Activated CD8-positive, alpha-beta memory T cell treated with anti-CD3 and anti-CD28 coated beads for 48 hours (primary cell): Measurements from ENCODE around the gene C12orf75.
"Not testable (repeated sequence)": the region's sequence is repeated elsewhere in the genome, so short reads cannot be mapped to it uniquely, and the experiment has no call there.

ENCODE experiments used
- DNase-seq, 3 experiments: peaks; one replicate each; pipeline ENCODE4 v3.0.0-alpha.2; 2020; ENCODE audit warnings: low read depth in 2 of 3, low spot score in 2 of 3

C12orf75 gene

DNA sequence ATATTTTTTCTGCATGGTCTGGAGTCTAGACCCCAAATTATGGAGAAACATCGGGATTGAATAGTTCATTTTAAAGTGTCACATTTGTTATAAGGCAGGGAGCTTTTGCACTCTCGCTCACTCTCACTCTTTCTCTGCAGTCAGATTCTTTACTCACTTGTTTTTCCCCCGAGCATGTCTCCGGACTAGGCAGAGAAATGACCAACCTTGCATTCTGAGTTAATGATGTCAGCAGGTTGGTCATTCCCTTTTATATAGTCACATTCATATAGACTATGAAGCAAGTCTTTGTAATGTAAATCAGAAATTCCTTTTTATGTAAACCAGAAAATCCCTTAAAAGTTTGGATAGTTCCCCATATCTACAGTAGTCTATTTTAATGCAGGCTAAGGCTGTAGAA, 4.1 kb downstream of the C12orf75 start:
- no peak for DNase-seq

DNA sequence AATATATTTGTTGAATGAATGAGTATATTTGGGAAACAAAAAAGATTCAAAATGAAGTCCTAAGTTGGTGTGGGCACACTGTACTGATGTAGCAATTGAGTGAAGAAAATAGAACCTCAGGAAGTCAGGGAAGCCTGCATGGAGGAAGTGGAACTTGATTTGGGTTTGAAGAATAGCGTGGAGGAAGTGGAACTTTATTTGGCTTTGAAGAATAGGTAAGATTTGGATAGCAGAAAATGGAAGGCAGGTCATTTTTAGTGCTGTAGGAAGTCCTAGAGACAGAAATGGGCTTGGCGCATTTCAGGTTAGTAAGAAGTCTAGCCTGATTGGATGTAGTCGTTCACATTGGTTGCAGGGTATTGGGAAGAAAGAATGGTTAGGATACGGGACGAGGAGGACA, 5.4 kb downstream of the C12orf75 start:
- no peak for DNase-seq

DNA sequence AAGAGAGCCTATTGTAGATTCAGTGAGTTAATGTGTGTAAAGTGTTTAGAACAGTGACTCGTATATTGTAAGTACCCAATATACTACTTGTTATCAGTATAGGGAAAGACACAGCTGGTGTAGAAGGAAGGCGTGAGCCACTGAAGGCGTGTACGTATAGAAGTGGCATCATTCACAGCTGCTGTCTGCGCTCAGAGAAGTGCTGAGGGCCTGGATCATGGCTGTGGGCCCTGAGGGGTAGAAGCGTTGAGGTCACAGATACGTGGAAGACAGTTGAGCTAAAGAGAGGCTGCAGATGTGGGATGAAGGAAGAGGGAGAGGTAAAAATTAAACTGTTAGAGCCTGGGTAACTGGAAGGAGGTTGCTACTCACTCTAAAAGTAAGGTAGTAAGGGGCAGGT, 5.9 kb downstream of the C12orf75 start:
- DNase-seq: no peak

DNA sequence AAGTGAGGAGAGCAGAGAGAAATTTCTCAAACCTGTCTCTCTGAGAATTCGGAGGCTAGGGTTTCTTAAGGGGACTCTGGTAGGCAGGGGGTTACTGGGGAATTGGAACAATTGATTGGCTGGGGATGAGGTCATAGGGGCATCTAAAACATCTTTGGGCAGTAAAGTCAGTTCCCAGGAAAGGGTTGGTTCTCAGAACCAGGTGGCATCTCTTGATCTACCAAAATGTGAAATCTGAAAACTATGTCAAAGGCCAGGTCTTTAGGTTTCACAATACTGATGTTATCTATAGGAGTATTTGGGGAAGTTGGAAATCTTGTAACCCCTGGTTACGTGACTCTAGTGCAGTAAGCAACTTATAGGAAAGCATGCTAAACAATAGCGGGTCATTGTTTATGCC, 6.9 kb downstream of the C12orf75 start:
- DNase-seq: no peak

DNA sequence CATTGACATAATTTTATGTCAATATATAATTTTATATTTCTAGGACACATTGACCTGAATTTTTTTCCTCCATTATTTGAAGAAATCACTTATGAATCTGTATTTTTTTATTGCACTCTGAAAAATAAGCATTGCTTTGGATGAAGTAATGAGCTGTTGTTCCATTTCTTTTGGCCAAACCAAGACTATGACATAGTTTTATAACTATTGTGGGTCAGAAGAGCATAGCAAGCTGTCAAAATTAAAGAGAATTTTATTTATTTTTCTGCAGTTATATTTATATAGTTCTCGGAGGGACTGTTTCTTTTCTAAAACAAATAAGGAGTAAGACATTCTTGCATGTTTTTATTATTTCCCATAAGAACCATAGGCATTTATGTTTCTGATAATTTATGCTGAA, 8.5 kb downstream of the C12orf75 start:
- DNase-seq: no peak

DNA sequence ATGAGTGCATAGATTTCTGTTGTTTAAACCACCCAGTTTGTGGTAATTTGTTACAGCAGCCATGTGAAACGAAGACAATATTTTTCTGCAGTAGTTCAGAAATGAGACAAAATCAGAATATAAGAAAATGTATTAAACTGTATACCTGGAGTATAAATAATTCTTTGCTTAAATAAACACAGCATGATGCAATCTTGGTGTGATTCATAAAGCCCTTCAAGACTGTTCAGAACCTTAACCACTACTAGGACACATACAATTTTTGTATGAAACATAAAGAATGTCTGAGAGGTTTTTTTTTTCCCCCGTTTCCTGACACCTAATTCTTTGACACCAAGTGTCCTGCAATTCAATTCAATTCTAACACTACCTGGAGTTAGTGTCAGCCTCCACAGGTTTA, 10.5 kb downstream of the C12orf75 start:
- no peak for DNase-seq

DNA sequence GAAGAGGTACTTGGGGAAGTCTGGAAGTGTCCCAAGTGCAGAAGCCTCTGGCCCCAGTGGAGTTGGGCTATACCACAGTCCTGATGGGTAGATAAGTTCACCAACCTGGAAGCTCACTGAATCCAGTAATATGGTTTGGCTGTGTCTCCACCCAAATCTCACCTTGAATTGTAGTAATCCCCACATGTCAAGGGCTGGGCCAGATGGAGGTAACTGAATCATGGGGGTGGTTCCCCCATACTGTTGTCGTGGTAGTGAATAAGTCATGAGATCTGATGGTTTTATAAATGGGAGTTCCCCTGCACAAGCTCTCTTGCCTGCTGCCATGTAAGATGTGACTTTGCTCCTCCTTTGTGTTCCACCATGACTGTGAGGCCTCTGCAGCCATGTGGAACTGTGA, 11.1 kb downstream of the C12orf75 start:
- not testable (repeated sequence) for DNase-seq

DNA sequence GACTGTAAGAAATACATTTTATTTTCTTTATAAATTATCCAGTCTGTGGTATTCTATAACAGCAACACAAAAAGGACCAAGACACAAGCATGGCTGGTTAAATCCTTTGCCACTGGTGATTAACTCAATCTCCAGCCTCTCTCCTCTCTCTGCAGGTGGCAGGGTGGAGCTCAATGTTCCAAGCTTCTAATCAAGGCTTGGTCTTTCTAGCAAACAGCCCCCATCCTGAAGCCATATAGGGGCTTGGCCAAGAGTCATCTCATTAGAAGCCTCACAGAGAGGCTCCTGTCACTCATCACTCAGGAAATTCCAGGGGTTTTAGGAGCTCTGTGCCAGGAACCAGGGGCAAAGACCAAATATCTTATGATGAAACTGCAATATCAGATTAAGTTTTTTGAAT, 12.0 kb downstream of the C12orf75 start:
- no peak for DNase-seq

DNA sequence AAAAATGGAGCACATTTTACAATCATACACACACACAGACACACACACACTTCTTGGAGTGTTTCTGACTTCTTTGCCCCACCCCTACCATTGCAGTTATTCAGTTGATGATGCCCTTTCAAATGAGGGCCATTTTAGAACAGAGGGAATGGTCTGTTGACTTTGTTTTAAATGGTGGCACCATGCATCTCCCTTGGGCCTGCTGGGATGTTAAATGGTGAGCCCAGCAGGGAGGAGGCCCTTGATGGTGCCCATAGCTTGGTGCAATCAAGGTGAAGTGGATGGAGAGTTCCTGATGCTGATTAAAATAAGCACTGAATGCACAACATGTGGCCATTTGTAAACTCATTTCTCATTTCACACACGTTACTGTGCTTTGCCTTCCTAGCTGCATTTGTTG, 13.3 kb downstream of the C12orf75 start:
- no peak for DNase-seq

DNA sequence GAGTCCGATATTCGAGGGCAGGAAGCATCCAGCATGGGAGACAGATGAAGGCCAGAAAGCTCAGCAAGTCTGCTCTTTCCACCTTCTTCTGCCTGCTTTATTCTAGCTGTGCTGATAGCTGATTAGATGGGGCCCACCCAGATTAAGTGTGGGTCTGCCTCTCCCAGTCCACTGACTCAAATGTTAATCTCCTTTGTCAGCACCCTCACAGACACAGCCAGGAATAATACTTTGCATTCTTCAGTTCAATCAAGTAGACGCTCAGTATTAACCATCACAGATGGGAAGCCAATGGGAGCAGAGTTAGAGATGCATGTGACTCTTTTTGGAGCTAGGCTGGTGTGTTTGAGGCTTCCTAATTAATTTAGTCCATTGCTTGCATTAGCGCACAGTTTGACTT, 17.0 kb downstream of the C12orf75 start:
- no peak for DNase-seq

DNA sequence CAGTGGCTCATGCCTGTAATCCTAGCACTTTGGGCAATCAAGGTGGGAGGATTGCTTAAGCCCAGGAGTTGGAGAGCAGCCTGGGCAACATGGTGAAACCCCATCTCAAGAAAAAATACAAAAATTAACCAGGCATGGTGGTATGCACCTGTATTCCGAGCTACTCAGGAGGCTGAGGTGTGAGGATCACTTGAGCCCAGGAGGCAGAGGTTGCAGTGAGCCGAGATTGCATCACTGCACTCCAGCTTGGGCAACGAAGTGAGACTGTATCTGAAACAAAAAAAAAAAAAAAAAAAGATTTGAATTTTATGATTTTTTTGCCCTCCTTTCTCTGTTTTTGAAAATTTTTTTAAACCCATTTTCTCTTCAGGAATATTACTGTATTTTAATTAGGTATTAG, 17.7 kb downstream of the C12orf75 start:
- no peak for DNase-seq

DNA sequence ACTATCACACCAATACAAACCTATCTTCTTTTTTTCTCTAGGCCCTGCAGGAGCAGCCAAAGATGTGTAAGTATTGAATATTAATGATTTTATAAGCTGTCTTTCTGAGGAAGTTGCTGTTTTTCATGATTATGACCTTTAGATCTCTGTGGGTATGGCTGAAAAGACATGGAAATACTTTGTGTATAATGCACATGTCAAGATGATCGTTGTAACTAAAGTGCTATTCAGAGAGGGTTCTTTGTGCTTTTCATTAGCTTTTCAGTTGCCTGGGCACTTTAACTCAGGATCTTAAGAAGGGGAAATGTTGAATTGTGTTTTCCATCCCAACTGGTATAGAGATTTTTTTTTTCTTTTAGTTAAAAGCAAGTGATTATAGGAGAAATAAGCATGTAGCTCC, 18.1 kb downstream of the C12orf75 start:
- DNase-seq: no peak

DNA sequence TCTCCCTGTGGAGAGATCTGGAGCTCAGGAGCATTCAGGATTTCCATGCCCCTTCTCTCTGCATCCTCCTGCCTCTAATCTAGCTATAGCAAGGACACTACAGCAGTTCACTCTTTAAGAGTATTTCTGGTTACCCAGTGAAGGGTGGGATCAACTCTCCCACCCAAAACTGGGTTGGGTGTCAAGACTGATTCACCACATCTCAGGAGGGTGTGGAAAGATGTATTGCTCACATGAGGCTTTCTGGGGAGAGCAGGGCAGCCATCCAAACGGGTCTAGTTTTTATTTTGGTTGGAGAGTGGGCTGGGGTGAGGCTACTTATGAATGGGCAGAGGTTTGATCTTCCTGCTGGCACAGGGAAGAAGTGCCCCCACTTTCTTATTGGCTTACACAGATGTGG, 18.6 kb downstream of the C12orf75 start:
- DNase-seq: no peak

DNA sequence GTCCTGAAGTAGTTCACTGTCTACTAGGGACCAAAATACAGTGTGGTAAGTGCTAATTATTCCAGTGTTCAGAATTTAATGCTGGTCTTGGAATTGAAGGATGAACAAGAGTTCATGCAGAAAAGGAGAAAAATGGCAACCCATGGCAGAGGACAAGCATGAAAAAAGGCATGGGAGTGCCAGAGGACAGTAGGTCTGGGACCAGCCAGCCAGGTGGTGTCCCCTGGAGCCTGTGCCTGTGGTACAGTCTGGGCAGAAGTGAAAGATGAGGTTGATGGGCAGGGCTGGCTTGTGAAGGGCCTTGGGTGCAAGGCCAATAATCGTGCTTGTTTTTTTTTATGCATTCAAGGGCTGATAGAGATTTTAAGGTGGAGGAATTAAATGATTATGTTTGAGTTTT, 21.0 kb downstream of the C12orf75 start:
- DNase-seq: no peak

DNA sequence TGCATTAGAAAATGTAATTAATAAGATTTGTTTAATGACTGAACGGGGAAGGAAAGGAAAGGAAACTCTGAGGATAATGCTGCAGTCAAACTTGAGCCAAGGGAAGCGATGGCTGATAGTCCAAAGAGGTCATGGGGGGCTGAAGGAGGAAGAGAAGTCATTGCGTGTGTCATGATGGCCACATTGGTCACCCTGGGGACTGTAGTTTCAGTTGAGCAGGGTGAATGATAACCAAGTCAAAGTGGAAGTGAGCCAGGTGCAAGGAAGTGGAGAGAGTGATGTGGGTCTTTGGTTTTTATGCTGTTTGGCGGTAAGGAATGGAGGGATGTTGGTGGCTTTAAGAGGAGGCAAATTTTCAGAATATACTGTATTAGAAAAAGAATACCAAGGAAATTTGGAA, 21.6 kb downstream of the C12orf75 start:
- DNase-seq: no peak

DNA sequence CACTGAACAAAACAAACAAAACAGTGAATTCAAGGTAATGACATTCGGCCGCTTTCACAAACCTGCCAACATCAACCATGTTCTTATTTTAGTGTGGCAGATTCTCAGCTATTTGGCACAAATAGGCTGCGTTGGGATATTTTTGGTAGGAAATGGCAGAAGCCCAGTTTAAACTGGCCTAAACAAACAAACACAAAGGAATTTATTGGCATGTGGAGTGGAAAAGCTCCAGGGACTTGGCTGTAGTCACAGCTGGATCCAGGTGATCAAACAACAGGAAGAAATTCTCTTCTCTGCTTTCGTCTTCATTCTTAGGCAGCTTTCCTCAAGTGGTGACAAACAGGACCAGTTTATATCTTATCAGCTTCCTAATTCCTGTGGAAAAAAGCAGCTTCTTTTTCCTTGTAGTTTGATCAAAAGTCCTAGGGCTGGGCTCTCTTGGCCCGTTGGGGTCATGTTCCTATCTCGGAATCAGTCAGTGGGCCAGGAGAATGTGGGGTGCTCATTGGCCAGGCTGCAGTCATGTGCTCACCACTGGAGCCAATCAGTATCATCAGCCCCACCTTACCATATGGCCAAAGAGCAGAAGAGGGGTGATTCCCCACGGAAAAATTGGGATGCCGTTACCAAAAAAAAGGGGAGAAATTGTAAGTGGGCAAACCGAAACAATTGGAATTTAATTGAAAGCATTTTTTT, 22.6 kb downstream of the C12orf75 start:
- no peak for DNase-seq

DNA sequence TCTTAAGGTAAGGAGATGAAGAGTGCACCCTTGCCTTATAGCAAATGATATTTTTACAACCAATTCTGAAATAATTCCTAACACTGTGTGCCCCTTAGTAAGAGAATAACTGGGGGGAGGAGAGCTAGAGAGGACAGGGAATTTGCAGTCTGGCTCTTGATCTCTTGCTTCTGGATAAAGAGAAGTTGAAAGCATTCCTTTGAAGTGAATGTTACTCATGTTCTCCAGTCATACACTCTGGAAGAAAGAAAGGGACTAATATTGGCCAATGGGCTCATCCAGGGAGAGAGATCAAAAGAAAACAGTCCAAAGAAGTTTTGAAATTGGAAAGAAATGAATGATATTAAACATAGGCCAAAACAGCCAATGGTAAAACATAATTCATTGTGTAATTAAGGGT, 25.3 kb downstream of the C12orf75 start:
- DNase-seq: no peak

DNA sequence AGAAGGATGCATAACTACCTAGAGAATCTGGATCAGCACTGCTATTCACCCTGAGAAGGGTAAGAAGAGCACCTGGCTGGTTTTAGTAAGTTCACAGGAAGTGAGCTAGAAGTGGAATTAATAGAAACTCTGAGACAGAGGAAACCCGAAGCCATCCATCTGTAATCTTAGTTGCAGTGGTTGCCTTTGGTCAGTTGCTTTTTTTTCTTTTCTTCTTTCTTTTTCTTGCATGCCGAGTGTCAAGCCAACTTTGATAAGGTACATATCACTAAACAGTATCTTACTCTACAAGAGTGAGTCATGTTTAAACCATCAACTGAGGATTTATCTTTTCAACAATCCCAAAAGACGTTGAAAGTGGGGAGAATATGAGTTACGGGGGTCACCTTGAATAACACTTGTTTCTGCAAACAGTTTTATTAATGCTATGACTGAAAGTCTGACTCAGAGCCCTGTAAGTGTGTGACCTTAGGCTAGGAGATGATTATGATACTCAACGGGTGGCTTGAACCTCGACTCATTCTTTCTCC, 26.7 kb downstream of the C12orf75 start:
- no peak for DNase-seq

DNA sequence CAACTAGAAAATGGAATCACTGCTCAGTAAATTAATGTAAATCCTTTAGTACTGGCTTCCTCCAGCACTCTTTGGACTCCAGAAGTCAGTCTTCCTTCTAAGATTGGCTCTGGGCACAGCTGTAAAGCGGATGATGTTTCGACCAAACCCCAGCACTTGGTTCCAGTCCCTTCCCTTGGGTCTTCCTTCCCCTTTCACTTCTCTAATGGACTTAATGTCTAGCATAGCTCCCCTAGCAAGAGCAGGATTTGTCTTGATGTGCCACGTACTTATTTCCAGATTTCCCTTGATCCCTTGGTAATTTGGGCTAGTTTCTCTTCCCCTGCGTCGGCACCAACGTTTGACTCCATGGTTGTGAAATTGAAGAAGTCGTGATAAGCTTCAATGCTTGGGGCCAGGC, 28.3 kb downstream of the C12orf75 start:
- no peak for DNase-seq

DNA sequence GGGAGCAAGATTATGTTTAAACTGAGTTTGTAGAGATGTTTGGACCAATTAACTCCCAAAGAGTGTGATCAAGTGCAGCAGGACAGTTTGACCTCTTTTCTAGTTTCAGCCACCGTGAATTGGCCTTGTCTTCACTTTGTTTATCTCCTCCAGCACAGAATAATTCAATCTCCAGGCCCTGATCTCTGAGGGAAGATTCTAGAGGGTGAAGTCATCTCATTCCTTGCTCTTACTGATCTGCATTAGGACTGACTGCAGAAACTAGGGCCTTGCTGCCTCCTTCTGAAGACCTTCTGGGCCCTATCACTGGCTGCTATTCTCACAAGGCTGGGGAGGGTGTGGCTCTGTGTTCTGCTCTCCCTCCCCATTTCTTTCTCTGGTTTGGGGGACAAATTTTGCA, 29.4 kb downstream of the C12orf75 start:
- no peak for DNase-seq

DNA sequence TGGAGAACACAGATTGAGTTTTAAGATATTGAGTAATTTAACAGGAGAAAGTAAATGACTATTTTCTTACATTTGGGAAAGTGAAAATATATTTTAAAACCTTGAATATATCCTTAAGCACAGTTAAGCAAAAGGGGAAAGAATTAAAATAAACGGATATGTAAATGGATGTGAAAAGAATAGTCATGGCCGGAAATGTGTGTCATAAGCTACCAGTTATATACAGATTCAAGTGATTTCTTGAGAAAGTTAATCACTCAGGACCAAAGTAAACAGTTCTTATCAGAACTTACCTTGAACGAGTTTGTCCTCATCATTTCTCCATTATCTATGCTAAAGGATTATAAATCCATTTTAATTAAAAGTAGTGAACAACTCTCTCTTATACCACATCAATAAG, 33.4 kb downstream of the C12orf75 start:
- no peak for DNase-seq

DNA sequence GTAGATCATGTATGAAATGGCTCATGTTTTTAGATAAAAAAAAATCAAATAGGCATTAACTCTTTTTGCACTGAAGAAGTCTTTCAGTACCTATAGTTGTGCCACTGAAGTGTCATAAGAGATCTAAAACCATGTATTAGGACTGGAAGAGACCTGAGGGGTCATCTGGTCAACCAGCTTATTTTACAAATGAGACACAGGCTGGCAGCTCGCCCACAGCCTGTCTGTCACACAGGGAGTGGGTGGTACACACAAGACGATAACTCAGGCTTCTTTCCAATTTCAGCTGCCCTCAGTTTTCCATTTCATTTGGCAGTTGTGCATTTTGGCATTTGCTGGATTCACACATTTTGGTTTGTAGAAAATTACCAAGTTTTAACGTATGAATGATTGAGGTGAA, 34.7 kb downstream of the C12orf75 start:
- no peak for DNase-seq

DNA sequence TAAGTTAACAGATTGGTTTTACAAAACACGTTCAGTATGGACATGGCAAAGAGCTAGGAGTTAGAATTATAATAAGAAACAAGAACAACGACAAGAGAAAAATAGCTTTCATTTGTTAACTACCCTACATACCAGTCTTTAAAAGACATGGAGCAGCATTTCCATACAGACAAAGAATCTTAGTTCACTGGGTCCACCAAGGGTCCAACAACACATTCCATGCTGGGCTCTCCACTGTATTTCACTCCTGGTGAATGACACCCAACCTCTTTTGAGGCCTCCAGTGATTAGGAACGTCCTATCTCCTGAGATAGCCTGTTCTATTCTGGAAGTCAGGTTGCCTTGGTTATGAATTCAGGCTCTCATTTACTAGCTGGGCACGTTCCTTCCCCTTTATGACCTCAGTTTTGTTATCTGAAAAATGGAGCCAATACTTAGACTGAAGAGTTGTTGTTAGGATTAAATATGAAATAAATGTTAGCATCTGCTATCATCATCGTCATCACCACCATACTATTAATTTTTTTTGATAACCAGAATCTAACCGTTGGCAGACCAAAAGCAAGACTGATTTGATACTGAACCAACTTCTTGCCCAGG, 37.7 kb downstream of the C12orf75 start:
- no peak for DNase-seq
